NCI-H2227 treated with DMSO at 0.1 percent for 48 hours (cell line): Measurements from ENCODE around the gene MTHFD1L.
"Not testable (repeated sequence)": the region's sequence is repeated elsewhere in the genome, so short reads cannot be mapped to it uniquely, and the experiment has no call there.

Experiments used
- DNase-seq: peaks from one replicate; lab custom pipeline; 2025; lab: John Stamatoyannopoulos, UW

The MTHFD1L gene

DNA sequence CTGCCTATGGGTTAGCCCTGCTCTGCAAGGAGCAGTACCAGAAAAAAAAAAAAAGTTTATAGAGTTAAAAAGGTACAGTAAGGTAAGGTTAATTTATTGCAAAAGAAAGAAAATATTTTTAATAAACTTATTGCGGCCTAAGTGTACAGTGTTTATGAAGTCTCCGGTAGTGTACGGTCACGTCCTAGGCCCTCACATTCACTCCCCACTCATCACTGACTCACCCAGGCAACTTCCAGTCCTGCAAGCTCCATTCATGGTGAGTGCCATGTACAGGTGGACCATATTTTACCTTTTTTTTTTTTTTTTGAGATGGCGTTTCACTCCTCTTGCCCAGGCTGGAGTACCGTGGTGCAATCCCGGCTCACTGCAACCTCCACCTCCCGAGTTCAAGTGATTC is 258.1 kb downstream of the MTHFD1L start:
- DNase-seq = not testable (repeated sequence)

DNA sequence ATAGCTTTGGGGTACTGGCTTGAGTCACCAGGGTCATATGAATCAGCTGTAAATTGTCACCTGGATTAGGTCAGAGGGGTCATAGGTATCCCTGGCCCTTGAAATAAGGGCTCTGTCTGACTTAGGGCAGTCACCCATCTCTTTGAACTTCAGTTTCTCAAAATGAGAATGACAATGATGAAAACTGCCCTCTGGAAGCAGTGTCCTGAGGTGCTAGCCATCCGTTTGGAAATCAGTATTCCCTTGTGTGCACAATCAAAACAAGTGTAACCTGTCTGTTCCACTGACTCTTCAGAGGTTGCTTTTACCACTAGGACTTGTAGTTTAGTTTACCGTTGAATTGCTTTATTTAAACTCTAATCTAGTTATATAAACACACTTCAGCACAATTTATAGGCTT is 259.7 kb downstream of the MTHFD1L start:
- not testable (repeated sequence) for DNase-seq

DNA sequence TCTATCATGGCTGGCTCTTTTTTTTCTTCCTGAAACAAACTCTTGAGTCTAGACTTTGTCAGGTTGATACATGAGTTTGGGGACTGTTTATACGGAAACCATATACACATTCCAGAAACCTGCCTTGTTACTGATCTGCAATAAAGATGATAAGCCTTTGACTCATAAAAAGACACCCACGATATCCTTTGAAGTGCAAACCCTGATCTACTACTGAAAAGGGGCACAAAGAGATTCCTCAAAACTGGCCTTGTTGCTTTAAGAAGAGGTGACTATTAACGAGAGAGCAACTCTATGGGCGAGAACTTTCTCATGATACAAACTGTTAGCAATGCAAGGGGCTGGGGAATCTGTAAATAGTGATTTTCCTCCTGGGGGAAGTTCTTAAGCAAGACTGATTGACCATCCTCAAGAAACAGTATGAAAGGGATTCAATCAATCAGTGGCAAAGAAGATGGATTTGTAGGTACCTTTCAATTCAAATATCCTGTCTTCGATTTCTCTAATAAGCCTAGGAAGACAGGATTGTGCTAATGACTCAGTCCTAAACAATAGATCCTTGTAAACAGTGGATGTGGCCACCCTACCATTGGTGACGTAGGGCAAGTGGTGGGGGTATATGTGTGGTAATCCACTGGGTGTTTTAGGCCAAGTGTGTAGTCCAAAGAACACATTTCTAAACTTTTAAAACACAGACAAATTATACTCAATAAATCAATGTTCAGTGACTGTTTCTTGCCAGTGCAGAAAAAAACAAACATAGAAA is 260.3 kb downstream of the MTHFD1L start:
- not testable (repeated sequence) for DNase-seq

DNA sequence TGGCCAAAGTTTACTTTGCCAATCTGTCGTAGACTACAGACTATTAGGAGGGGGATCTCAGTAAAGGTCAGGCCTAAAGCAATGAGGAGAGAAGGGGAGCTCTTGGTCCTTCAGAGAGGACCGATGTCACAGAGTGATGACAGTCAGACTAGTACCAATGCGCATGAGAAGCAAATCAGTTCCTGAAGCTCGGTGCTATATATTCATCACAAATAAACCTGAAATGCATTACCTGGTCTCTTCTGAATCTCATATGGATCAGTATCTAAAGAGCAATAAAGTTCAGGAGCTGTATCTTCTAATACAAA is 260.9 kb downstream of the MTHFD1L start:
- not testable (repeated sequence) for DNase-seq

DNA sequence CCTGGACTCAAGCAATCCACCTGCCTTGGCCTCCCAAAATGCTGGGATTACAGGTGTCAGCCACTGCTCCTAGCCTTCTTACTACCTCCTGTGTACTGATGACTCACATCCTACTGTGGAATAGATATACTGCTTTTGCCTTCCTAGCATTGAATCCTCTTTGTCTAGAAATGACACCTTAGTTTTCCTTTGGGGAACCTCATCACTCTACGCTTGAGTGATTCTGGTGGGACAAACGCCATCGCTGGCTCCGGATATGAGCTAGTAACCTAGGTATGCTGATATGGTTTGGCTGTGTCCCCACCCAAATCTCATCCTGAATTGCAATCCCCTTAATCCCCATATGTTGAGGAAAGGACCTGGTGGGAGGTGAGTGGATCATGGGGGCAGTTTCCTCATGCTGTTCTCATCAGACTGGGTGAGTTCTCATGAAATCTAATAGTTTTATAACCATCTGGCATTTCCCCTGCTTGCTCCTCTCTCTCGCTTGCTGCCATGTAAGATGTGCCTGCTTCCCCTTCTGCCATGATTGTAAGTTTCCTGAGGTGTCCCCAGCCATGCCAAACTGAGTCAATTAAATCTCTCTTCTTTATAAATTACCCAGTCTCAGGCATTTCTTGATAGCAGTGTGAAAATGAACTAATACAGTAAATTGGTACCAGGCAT is 261.8 kb downstream of the MTHFD1L start:
- not testable (repeated sequence) for DNase-seq

DNA sequence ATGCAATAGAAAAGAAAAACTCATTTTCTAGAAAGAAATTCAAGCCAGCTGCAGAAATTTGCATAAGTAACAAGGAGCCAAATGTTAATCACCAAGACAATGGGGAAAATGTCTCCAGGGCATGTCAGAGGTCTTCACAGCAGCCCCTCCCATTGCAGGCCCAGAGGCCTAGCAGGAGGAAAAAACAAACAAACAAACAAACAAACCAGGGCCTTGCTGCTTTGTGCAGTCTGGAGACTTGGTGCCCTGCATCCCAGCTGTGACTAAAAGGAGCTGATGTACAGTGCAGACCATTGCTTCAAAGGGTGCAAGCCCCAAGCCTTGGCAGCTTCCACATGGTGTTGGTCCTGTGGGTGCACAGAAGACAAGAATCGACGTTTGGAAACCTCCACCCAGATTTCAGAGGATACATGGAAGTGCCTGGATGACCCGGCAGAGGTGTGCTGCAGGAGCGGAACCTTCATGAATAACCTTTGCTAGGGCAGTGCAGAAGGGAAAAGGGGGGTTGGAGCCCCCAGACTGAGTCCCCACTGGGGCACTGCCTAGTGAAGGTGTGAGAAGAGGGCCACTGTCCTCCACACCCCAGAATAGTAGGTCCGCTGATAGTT is 263.4 kb downstream of the MTHFD1L start:
- no peak for DNase-seq

DNA sequence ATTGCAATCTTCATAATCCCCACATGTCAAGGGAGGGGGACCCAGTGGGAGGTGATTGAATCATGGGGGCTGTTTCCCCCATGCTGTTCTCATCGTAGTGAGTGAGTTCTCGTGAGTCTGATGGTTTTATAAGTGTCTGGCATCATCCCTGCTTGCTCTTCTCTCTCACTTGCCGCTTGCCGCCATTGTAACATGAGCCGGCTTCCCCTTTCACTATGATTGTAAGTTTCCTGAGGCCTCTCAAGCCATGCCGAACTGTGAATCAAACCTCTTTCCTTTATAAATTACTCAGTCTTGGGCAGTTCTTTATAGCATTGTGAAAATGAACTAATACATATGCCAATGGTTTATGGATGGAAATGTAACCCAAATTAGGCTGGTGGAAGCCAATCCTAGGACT is 264.8 kb downstream of the MTHFD1L start:
- DNase-seq = no peak

DNA sequence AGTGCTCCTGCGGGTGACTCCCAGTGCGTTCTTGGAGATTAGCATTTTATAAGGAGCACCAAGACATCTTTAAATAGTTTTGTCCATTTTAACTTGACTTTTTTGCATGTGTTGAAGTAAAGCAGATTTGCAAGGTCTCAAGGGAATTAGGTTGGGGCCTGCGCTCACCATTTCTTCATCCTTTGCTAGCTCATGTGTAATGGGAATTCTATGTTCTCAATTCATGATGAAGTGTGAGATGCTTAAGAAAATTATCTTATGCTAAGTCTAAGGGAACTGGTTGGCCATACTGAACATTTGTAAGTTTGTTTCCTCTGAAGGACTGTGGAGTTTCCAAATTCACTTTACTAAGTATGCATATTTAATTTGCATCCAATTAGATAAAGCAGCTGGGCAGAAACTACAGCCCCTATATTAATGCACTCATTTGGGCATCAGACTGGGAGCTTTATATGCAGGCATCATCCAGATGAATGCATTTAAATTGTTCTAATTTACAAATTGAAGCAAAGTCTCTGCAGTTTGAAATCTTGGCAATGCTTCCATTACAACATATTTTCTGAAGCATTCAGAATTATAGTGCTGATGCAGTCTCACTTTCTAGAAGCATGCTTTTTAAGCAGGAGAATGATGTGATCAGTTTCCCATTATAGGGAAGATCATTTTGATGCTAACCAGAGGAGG is 266.0 kb downstream of the MTHFD1L start:
- DNase-seq = no peak

DNA sequence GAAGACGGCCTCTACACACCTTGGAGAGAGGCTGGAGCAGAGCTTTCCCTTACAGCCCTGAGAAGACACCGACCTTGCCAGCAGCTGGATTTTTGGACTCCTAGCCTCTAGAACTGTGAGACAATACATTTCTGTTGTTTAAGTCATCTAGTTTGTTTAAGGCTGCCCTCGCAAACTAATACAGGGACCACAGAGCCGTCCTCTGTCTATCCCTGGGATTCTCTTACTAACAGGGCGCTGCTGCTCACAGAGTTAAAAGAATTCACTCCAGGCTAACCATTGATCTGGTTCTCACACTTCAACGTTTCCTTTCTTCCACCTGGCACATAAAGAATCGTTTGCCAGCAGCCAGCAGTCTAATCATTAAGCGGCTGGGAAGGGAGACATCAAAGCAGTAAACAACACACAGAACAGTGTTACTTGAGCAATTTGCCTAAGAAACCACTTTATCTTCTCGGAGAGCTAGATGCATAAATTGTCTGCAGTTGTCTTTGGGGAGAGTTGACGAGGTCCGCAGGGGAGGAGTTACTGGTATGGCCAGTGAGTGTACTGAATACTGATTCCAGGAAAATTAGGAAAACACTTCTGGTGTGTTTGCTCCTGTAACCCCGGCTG is 270.7 kb downstream of the MTHFD1L start:
- DNase-seq = peak; percentile 23

DNA sequence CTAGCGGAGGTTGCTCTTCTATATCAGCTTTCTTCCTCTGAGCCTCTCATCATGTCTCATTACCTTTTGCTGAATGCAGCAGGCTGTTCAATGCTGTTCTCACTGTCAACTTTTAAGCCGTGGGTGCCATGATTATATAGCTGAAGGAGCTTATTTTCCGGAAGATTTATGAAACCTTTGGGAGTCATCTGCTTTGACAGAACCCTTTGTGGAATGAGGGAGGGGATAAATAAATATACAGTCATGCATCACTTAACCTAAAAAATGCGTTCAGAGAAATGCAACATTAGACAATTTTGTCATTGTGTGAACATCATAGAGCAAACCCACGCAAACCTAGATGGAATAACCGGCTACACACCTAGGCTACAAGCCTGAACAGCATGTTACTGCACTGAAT is 272.0 kb downstream of the MTHFD1L start:
- DNase-seq = peak; percentile 57

DNA sequence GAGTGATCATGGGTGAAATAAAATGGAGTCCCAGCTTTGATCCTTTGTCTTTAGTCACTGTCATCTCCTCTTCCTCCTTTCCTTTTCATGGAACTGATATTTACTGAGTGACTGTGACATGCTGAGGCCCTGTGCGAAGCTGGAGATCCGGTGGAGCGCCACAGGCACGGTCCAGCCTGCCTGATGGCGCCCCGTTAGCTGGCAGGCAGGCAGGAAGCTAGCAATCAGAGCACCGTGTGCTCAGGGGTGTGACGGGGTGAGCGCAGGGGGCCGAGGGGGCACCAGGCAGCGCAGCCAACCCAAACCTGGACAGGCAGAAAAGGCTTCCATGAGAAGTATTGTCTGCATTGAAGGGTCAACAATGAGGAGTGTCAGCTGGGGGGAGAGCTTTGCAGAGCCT is 274.0 kb downstream of the MTHFD1L start:
- DNase-seq = no peak

DNA sequence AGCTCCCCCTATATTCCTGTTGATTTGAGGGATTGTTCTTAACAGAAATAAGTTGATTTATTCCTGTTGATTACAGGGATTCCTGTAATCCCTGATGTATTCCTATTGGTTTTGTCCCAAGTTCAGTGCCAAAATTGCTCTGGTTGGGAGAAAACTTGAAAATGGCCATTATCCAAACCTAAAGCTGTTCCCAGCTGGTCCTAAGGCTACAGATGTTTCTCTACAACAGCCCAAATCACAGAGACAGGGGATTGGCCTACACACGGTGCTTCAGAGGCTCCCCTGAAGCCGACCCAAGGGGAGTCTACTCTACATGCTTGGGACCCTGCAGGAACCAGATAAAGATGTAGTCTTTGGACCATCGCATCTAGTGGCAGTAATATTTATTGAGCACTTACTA is 275.3 kb downstream of the MTHFD1L start:
- no peak for DNase-seq

DNA sequence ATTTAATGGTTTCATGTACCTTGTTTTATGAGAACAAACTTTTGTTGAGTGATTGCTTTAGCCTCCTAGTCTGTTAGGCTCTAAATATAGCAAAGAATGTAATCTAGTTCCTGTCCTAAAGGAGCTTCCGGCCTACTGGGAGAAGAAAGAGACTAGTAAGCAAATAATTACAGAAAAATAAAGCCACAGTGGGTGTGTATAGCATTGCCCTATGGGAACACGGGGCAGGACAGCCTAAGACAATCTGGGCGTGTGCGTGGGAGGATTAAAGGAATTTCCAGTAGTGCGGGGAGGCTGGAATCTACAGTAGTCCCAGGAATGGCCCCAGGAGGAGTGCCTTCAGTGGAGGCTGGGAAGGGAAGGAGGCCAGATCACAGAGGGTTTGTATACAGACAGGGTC is 276.2 kb downstream of the MTHFD1L start:
- no peak for DNase-seq

DNA sequence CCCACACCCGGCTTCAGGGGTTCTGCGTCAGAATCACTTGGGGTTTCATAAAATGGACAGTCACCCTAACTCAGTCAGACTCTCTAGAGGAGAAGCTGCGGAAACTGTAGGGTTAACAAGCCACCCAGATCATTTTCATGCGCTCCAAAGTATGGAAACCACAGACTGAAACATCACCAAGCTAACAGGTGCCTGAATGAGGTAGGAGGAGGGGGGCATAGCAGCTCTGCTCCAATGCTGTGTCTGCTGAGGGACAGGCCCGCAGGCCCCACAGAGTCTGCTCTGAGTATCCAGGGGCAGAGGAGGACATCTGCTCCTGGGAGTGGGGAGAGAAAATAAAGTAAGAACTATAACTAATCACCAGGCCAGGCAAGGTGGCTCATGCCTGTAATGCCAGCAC is 277.2 kb downstream of the MTHFD1L start:
- DNase-seq = no peak

DNA sequence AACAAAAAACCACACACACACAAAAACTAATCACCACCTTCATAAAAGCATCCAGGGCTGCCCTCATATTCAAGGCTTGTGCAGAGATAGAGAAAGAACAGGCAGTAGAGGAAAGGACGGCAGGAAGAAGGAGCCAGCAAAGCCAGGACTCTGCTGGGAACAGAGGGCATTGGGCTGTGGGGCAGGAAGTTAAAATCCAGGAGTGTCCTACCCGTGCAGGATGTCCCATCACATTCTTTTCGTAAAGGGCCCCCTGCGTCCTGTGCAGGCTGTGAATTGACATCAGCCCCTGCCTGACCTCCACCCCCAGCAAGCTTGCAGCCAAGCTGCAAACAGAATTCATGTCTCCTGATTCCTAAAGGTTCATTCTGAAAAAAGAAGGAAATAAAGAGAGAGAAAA is 277.8 kb downstream of the MTHFD1L start:
- no peak for DNase-seq

DNA sequence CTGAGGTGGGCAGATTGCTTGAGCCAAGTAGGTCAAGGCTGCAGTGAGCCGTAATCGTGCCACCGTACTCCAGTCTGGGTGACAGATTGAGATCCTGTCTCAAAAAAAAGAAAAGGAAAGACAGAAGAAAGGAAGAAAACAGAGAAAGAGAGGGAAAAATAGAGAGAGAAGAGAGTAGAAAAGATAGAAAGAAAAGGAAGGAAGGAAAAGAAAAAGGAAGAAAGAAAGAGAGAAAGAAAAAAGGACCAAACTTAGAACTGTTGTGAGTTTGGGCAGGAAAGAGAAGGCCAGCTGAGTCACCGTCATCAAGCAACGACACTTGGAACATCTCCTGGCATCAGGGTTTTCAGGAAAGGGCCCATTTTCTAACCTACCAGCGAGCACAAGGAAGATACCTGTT is 278.3 kb downstream of the MTHFD1L start:
- no peak for DNase-seq

DNA sequence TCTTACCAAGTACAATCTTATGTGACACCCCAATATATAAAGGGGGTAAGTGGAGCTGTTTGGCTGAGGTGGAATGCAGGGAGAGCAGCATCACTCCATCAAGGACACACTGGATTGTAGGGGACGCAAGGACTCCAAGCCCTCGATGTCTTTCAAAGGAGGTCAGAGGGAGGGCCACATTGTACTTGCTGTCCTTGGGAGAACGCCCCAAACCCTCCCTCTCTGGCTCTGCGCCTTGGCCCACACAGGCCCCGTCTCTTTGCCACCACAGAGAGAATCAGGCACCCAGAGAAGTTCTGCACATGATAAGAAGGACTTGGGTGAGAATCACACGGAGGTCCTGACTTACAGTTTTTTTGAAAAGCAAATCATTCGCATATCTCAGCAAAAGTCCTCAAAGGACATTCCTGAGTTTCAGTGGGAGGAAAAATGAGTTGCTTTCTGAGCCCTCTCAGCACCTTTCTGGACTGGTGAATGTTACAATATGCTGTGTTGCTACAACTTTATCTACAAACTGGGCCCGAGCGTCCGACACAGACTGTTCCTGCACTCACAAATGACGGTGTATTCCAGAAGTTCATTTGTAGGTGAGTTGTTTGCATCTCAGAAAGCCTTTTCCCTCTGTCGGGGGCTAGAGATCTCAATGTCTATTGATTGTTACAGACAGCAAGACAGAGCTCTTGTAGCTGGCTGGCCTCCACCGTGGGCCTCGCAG is 281.8 kb downstream of the MTHFD1L start:
- DNase-seq = no peak

DNA sequence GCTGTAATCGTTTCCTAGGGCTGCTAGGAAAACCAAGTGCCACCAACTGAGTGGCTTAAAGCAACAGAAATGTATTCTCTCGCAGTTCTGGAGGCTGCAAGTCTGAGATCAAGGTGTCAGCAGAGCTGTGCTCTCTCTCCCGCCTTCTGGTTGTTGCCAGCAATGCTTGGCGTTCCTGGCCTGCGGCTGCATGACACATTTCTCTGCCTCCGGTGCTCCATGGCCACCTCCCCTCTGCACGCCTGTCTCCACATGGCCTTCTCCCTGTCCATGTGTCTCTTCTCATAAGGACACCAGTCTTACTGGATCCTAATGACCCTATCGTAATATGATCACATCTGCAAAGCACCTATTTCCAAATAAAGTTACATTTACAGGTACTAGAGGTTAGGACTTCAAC is 282.6 kb downstream of the MTHFD1L start:
- no peak for DNase-seq

DNA sequence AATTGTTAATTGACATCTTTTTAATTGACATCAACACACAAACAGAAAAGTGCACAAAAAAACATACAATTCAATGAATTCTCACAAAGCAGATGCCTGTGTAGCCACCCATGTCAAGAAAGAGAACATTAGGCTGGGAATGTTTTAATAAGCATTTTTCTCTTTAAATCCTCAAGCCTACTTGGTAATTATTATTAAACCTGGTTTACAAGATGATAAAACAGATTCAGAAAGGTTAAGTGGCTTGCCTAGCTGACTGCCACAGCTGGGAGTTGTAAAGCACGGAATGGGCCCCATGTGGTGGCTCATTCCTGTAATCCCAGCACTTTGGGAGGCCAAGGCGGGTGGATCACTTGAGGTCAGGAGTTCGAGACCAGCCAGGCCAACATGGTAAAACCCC is 284.3 kb downstream of the MTHFD1L start:
- DNase-seq = no peak
